GM12878 (cell line): ENCODE data around the gene APBB3. TPM values are rescaled to one million over a fixed set of nuclear protein-coding genes. Genes with fewer than 3 reads are reported as not detected.

Experiments
- ATAC-seq: fragments of 200-7000 bp; cut with Tn5 transposase; 3 replicates; pipeline ENCODE4 v1.9.1; 2020; ENCODE audit warnings: mild to moderate bottlenecking, moderate library complexity
- BruUV-seq: library from RNA; stranded (reverse); fragments of 400-500 nt; replicated peaks from 2 replicates; lab custom pipeline; 2021; lab: Mats Ljungman, UMichigan
- CTCF ChIA-PET: fragments of 300-600 bp; sonication (Branson Sonifier 250); formaldehyde crosslinking; extraction: SDS; loops from one replicate; lab custom pipeline; 2021; ENCODE audit warnings: inconsistent platforms; lab: Yijun Ruan, JAX
- POLR2A ChIA-PET: fragments of 350-600 bp; formaldehyde crosslinking; extraction: SDS; loops from one replicate; lab custom pipeline; 2021; ENCODE audit warnings: inconsistent platforms; lab: Charles Lee
- RAD21 ChIA-PET: fragments of 300-600 bp; sonication (Branson Sonifier 250); formaldehyde crosslinking; loops from one replicate; lab custom pipeline; 2023; ENCODE audit warnings: antibody characterized with exemption; ENCODE audit not compliant: unreplicated experiment; lab: Charles Lee
- SMC1A ChIA-PET: fragments of 300-600 bp; sonication (Branson Sonifier 250); formaldehyde crosslinking; loops from one replicate; lab custom pipeline; 2023; ENCODE audit not compliant: unreplicated experiment, uncharacterized antibody; lab: Charles Lee
- DNase-seq: peaks from one replicate; pipeline ENCODE4 v3.0.0-alpha.2; 2011; ENCODE audit warnings: low read depth, low spot score
- FAIRE-seq: peaks from 3 replicates; lab custom pipeline; 2011; peaks lifted over from hg19 to GRCh38; lab: Jason Lieb, UNC
- H2AFZ ChIP-seq: 2 replicates; pipeline ENCODE4 v1.6.0; 2011; ENCODE audit warnings: low read depth, low read length, control low read depth; ENCODE audit not compliant: control insufficient read depth
- H3K27ac ChIP-seq: 2 replicates; pipeline ENCODE4 v1.5.1; 2011; ENCODE audit warnings: control low read depth; ENCODE audit not compliant: control insufficient read depth, insufficient read depth
- H3K27me3 ChIP-seq, 2 experiments: replicated peaks in 1 of 2; 2 replicates each; pipeline versions ENCODE4 v1.6.0 to v1.6.1; 2011; ENCODE audit warnings: low read length in 1 of 2; ENCODE audit not compliant: control insufficient read depth in 2 of 2, insufficient read depth in 2 of 2
- H3K36me3 ChIP-seq, 2 experiments: 2 replicates each; pipeline ENCODE4 v1.5.1; 2011; ENCODE audit warnings: low read length in 1 of 2; ENCODE audit not compliant: control insufficient read depth in 2 of 2, insufficient read depth in 2 of 2
- H3K4me1 ChIP-seq: 2 replicates; pipeline ENCODE4 v1.6.1; 2011; ENCODE audit warnings: mild to moderate bottlenecking, low read length, moderate library complexity, mixed read lengths; ENCODE audit not compliant: control insufficient read depth, insufficient read depth
- H3K4me2 ChIP-seq: 2 replicates; pipeline ENCODE4 v1.6.0; 2011; ENCODE audit warnings: control low read depth; ENCODE audit not compliant: control insufficient read depth, insufficient read depth
- H3K4me3 ChIP-seq: fragments of 200-600 bp; sonication (generic); 2 replicates; pipeline ENCODE4 v1.5.1; 2016
- H3K79me2 ChIP-seq: 2 replicates; pipeline ENCODE4 v1.6.0; 2011; ENCODE audit warnings: low read length; ENCODE audit not compliant: control insufficient read depth, insufficient read depth
- H3K9ac ChIP-seq: 2 replicates; pipeline ENCODE4 v1.8.0; 2011; ENCODE audit warnings: low read length, control low read depth, mixed read lengths; ENCODE audit not compliant: control insufficient read depth, insufficient read depth
- H3K9me3 ChIP-seq: replicated peaks from 3 replicates; pipeline ENCODE4 v1.5.1; 2011; ENCODE audit warnings: mild to moderate bottlenecking, low read length; ENCODE audit not compliant: control insufficient read depth, insufficient read depth
- H4K20me1 ChIP-seq: 2 replicates; pipeline ENCODE4 v1.6.0; 2011; ENCODE audit not compliant: control insufficient read depth, insufficient read depth
- BCL11A ChIP-seq: IDR thresholded peaks from 2 replicates; pipeline ENCODE4 v1.6.1; 2011; ENCODE audit warnings: low read depth, low read length
- BCL3 ChIP-seq: IDR thresholded peaks from 2 replicates; pipeline ENCODE4 v1.6.1; 2011; ENCODE audit warnings: borderline replicate concordance, low read depth, mild to moderate bottlenecking, moderate library complexity, low read length; ENCODE audit not compliant: insufficient read depth, poor library complexity, severe bottlenecking
- BHLHE40 ChIP-seq, 2 experiments: fragments of 450-650 bp in 1 of 2; IDR thresholded peaks; 2 replicates each; pipeline ENCODE4 v1.6.1; 2011 to 2017; ENCODE audit warnings: low read depth in 2 of 2, borderline replicate concordance in 1 of 2, improper control_type of control experiment in 1 of 2, low read length in 1 of 2, mild to moderate bottlenecking in 1 of 2
- CBX5 ChIP-seq: sonication (generic); IDR thresholded peaks from 2 replicates; pipeline ENCODE4 v1.6.1; 2016; ENCODE audit warnings: low read depth, moderate library complexity, mild to moderate bottlenecking, inconsistent platforms
- CHD2 ChIP-seq: IDR thresholded peaks from 2 replicates; pipeline ENCODE4 v1.6.1; 2011; ENCODE audit warnings: low read depth, low read length, improper control_type of control experiment, borderline replicate concordance
- ESRRA ChIP-seq: IDR thresholded peaks from 2 replicates; pipeline ENCODE4 v1.6.1; 2012; ENCODE audit warnings: mild to moderate bottlenecking, low read length, improper control_type of control experiment
- FOXM1 ChIP-seq: IDR thresholded peaks from 2 replicates; pipeline ENCODE4 v1.6.1; 2012; ENCODE audit warnings: low read depth, mild to moderate bottlenecking, inconsistent platforms, low read length, moderate library complexity
- JUND ChIP-seq: IDR thresholded peaks from 2 replicates; pipeline ENCODE4 v1.6.1; 2012; ENCODE audit warnings: low read depth, mild to moderate bottlenecking, low read length, improper control_type of control experiment, moderate library complexity
- KLF5 ChIP-seq: fragments of 450-650 bp; IDR thresholded peaks from 2 replicates; pipeline ENCODE4 v1.6.1; 2014; ENCODE audit warnings: mild to moderate bottlenecking; ENCODE audit not compliant: partially characterized antibody
- MEF2A ChIP-seq: IDR thresholded peaks from 2 replicates; pipeline ENCODE4 v1.6.1; 2011; ENCODE audit warnings: low read depth, mild to moderate bottlenecking, low read length, moderate library complexity; ENCODE audit not compliant: insufficient read depth
- MXI1 ChIP-seq: fragments of 150-350 bp; IDR thresholded peaks from 2 replicates; pipeline ENCODE4 v1.6.1; 2011; ENCODE audit warnings: low read depth, mild to moderate bottlenecking, inconsistent platforms, low read length, improper control_type of control experiment
- MYB ChIP-seq: fragments of 150-350 bp; IDR thresholded peaks from 2 replicates; pipeline ENCODE4 v1.6.1; 2014; ENCODE audit warnings: mild to moderate bottlenecking, low read depth, low read length, borderline replicate concordance
- STAT3 ChIP-seq: IDR thresholded peaks from 2 replicates; pipeline ENCODE4 v1.6.1; 2011; ENCODE audit warnings: low read depth, low read length, improper control_type of control experiment
- ZNF217 ChIP-seq: fragments of 450-650 bp; IDR thresholded peaks from 2 replicates; pipeline ENCODE4 v1.6.1; 2017; ENCODE audit warnings: antibody characterized with exemption, mild to moderate bottlenecking
- in situ Hi-C: fragments of 300-500 bp; cut with MboI; formaldehyde crosslinking; loops from 9 replicates; pipeline ENCODE4 v1.14.3; 2018; ENCODE audit warnings: mixed read lengths
- intact Hi-C: fragments of 100-400 bp; cut with micrococcal nuclease; formaldehyde crosslinking; loops from one replicate; pipeline ENCODE4 v1.14.2; 2022; ENCODE audit not compliant: unreplicated experiment
- polyA plus RNA-seq, 11 experiments: library from polyadenylated mRNA; depleted of rRNA in 4 of 11; unstranded in 6 of 11; stranded (reverse) in 5 of 11; fragments of >200 nt; fragmentation: Nextera tagmentation in 4 of 11; fragmentation: Illumina TruSeq in 1 of 11; extraction: Ambion mirVana in 4 of 11; extraction: Trizol in 1 of 11; gene quantifications; 1 replicate in 1 of 11; 2 replicates in 10 of 11; pipeline versions ENCODE4 v1.2.1 to v1.2.3, GENCODE V29; 2011 to 2016; ENCODE audit warnings: inconsistent platforms in 2 of 11, missing spikeins in 2 of 11, low read depth in 1 of 11
- total RNA-seq, 4 experiments: library from RNA; depleted of rRNA in 3 of 4; stranded (reverse); fragments of >200 nt in 3 of 4; fragmentation: Illumina TruSeq in 1 of 4; extraction: Trizol in 1 of 4; gene quantifications; 2 replicates each; pipeline versions ENCODE4 v1.2.1 to v1.2.3, GENCODE V29; 2013 to 2021

Gene APBB3
- total and polyA plus RNA-seq, 10 of the 15 experiments (the other 5 are each of a cell fraction or from before 2014, with no cell fraction given) = 0.35 to 33.3 (median 14.3) TPM

- no peak for FAIRE-seq
- intact Hi-C loops = no loop called here
- no peak overlapping the region for H2AFZ ChIP-seq
Measured at GRCh38 chr5:140608722-140609121, 44.3 kb upstream of the APBB3 start.

More at GRCh38 chr5:140608722-140609121, 44.3 kb upstream of the APBB3 start:
- Histone ChIP-seq H3K79me2 (no peaks in the 10 kb centered on the region), H3K4me3 (no peak overlapping the region), H3K27me3 (no peaks in the 10 kb centered on the region), H3K36me3 (no peaks in the 10 kb centered on the region), H3K27ac (no peak overlapping the region), H3K4me2 (no peak overlapping the region), H4K20me1 (no peaks in the 10 kb centered on the region), H3K4me1 (no peaks in the 10 kb centered on the region), H3K9ac (no peak overlapping the region), H3K9me3 (no peaks in the 10 kb centered on the region)
- no peak for ATAC-seq
- in situ Hi-C loops = no loop called here
- no TSS peak for BruUV-seq
- ChIA-PET RAD21 (no interaction called here), SMC1A (interaction anchor here (0.7 kb wide), 1 partner anchor 24 kb away, joined by 3 read pairs; no protein-coding TSS in a partner anchor), POLR2A (no interaction called here), CTCF (no interaction called here)
- TF ChIP-seq MYB = no peak
- TF ChIP-seq BCL11A = no peak
- TF ChIP-seq MEF2A = no peak
- TF ChIP-seq BHLHE40 (IDR thresholded peaks at IDR 0.05; ENCODE audit: borderline replicate concordance in 1 of 2, low read depth in 2 of 2, low read length in 1 of 2) = no peak
- TF ChIP-seq ESRRA = no peak
- TF ChIP-seq FOXM1 = no peak
- no peak for TF ChIP-seq KLF5
- TF ChIP-seq ZNF217 = no peak
- no peak for TF ChIP-seq CBX5
- TF ChIP-seq STAT3 = no peak
- no peak for TF ChIP-seq CHD2
- no peak for TF ChIP-seq JUND
- no peak for TF ChIP-seq BCL3
- TF ChIP-seq MXI1 = no peak
- DNase-seq = no peak
